ENCODE measurements around the gene CDH12. TPM values are rescaled to one million over a fixed set of nuclear protein-coding genes. Genes with fewer than 3 reads are reported as not detected.
"Not testable (repeated sequence)": the region's sequence is repeated elsewhere in the genome, so short reads cannot be mapped to it uniquely, and the experiment has no call there.

The CDH12 gene
- total and polyA plus RNA-seq, 4 donors = 0.02 to 3.7 (median 0.31) TPM; not detected in 1

DNA sequence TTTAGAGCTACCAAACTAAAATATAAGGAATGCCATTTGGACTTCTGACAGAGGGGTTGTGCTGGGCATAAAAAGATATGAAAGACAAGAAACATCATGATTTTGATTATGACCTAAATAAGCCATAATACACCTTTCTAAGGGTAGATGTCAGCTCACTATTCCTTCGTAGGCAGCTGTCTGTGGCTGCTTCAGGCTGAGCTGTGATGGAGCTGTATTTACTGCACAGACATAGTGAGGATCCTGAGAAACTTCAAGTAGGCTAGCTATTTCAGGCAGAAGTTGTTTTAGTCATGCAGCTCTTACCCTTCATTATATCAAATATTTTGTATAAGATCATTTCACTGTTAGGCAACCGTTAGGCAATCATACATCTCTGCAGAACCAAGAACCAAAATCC is 511.7 kb downstream of the CDH12 start:
- Histone ChIP-seq H3K27ac (ENCODE audit: low read depth in 1 of 2, low read length in 1 of 2) (no peak overlapping the region), H3K36me3 (ENCODE audit: control insufficient read depth in 4 of 4, insufficient read depth in 4 of 4, low read length in 4 of 4) (no peaks in the 10 kb centered on the region), H3K4me1 (ENCODE audit: control insufficient read depth in 5 of 5, insufficient read depth in 5 of 5, low read length in 5 of 5) (no peaks in the 10 kb centered on the region), H3K4me3 (no peak overlapping the region), H3K9ac (ENCODE audit: insufficient read depth in 1 of 2, low read length in 2 of 2) (no peak overlapping the region), H3K27me3 (ENCODE audit: control insufficient read depth in 3 of 3, insufficient read depth in 3 of 3, low read length in 2 of 3) (no peaks in the 10 kb centered on the region), H3K9me3 (ENCODE audit: control insufficient read depth in 4 of 4, insufficient read depth in 3 of 4, low read length in 3 of 4) (peaks cover 0 to 5% (median 2%) of the 10 kb centered on the region in 4 donors)
- DNase-seq (no peak), ATAC-seq (ENCODE audit: insufficient read depth, low FRiP score) (no peak)
- TF ChIP-seq, protein P1, sequence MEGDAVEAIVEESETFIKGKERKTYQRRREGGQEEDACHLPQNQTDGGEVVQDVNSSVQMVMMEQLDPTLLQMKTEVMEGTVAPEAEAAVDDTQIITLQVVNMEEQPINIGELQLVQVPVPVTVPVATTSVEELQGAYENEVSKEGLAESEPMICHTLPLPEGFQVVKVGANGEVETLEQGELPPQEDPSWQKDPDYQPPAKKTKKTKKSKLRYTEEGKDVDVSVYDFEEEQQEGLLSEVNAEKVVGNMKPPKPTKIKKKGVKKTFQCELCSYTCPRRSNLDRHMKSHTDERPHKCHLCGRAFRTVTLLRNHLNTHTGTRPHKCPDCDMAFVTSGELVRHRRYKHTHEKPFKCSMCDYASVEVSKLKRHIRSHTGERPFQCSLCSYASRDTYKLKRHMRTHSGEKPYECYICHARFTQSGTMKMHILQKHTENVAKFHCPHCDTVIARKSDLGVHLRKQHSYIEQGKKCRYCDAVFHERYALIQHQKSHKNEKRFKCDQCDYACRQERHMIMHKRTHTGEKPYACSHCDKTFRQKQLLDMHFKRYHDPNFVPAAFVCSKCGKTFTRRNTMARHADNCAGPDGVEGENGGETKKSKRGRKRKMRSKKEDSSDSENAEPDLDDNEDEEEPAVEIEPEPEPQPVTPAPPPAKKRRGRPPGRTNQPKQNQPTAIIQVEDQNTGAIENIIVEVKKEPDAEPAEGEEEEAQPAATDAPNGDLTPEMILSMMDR (IDR thresholded peaks at IDR 0.05; ENCODE audit: control extremely low read depth, extremely low read depth) = no peak
- WGBS, 2 donors = 81 to 83% methylated on average over 2 of the region's 2 CpGs

DNA sequence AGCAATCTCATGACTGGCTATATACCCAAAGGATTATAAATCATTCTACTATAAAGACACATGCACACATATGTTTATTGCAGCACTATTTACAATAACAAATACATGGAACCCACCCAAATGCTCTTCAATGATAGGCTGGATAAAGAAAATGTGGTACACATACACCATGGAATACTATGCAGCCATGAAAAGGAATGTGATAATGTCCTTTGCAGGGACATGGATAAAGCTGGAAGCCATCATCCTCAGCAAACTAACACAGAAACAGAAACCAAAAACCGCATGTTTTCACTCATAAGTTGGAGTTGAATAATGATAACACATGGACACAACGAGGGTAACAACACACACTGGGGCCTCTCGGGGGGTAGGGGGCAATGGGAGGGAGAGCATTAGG is 520.2 kb downstream of the CDH12 start:
- not testable (repeated sequence) for ATAC-seq (ENCODE audit: insufficient read depth, low FRiP score); DNase-seq
- peaks cover 0 to 10% (median 4%) of the 10 kb centered on the region in 4 donors for H3K9me3 ChIP-seq (ENCODE audit: control insufficient read depth in 4 of 4, insufficient read depth in 3 of 4, low read length in 3 of 4)

GRCh38 chr5:22329683-22330082 is 523.5 kb downstream of the CDH12 start:
- Histone ChIP-seq H3K9ac (ENCODE audit: insufficient read depth in 1 of 2, low read length in 2 of 2) (no peak overlapping the region), H3K9me3 (ENCODE audit: control insufficient read depth in 4 of 4, insufficient read depth in 3 of 4, low read length in 3 of 4) (peaks cover 0 to 3% (median 1%) of the 10 kb centered on the region in 4 donors), H3K27me3 (ENCODE audit: control insufficient read depth in 3 of 3, insufficient read depth in 3 of 3, low read length in 2 of 3) (no peaks in the 10 kb centered on the region), H3K4me1 (ENCODE audit: control insufficient read depth in 5 of 5, insufficient read depth in 5 of 5, low read length in 5 of 5) (no peaks in the 10 kb centered on the region), H3K27ac (ENCODE audit: low read depth in 1 of 2, low read length in 1 of 2) (no peak overlapping the region), H3K4me3 (no peak overlapping the region), H3K36me3 (ENCODE audit: control insufficient read depth in 4 of 4, insufficient read depth in 4 of 4, low read length in 4 of 4) (no peaks in the 10 kb centered on the region)
- DNase-seq = peak in 1 of 3 donors; percentile 3
- ATAC-seq (ENCODE audit: insufficient read depth, low FRiP score) = no peak
- TF ChIP-seq, protein P1 (IDR thresholded peaks at IDR 0.05; ENCODE audit: control extremely low read depth, extremely low read depth) = no peak
- WGBS, 2 donors = 73 to 91% methylated on average over 1 of the region's 1 CpG

More for the DNA sequence above, 520.2 kb downstream of the CDH12 start:
- 82 to 85% methylated on average over 3 of the region's 3 CpGs for WGBS, 2 donors
- not testable (repeated sequence) for H3K36me3 ChIP-seq (ENCODE audit: control insufficient read depth in 4 of 4, insufficient read depth in 4 of 4, low read length in 4 of 4); H3K4me1 ChIP-seq (ENCODE audit: control insufficient read depth in 5 of 5, insufficient read depth in 5 of 5, low read length in 5 of 5); H3K27me3 ChIP-seq (ENCODE audit: control insufficient read depth in 3 of 3, insufficient read depth in 3 of 3, low read length in 2 of 3); H3K4me3 ChIP-seq; H3K9ac ChIP-seq (ENCODE audit: insufficient read depth in 1 of 2, low read length in 2 of 2); H3K27ac ChIP-seq (ENCODE audit: low read depth in 1 of 2, low read length in 1 of 2)

DNA sequence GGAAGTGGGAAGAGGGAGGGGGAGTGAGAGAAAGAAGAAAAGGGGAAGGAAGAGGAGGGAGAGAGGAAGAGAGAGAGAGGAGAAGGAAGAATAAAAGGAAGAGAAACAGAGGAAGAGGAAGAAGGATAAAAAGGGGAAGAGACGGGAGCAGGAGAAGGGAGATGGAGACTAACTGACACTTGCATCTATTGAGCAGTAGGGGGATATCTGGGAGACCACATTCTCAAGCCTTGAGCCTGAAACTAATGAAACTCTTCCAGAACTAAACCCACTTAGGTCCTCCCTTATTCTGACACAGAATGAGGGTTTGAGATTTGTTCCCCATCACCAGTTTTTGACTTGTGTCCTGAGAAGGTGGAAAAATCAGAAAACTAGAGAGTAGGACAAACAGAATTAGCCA is 533.3 kb downstream of the CDH12 start:
- no peak for DNase-seq
- 16 to 26% methylated on average over 1 of the region's 1 CpG for WGBS, 2 donors
- ATAC-seq (ENCODE audit: insufficient read depth, low FRiP score) = no peak
- TF ChIP-seq, protein P1 (IDR thresholded peaks at IDR 0.05; ENCODE audit: control extremely low read depth, extremely low read depth) = no peak
- Histone ChIP-seq H3K27ac (ENCODE audit: low read depth in 1 of 2, low read length in 1 of 2) (no peak overlapping the region), H3K27me3 (ENCODE audit: control insufficient read depth in 3 of 3, insufficient read depth in 3 of 3, low read length in 2 of 3) (no peaks in the 10 kb centered on the region), H3K36me3 (ENCODE audit: control insufficient read depth in 4 of 4, insufficient read depth in 4 of 4, low read length in 4 of 4) (no peaks in the 10 kb centered on the region), H3K9me3 (ENCODE audit: control insufficient read depth in 4 of 4, insufficient read depth in 3 of 4, low read length in 3 of 4) (no peaks in the 10 kb centered on the region), H3K9ac (ENCODE audit: insufficient read depth in 1 of 2, low read length in 2 of 2) (no peak overlapping the region), H3K4me3 (no peak overlapping the region), H3K4me1 (ENCODE audit: control insufficient read depth in 5 of 5, insufficient read depth in 5 of 5, low read length in 5 of 5) (no peaks in the 10 kb centered on the region)

Data from lung (tissue), 12 donors.